ENCODE data around the gene KYAT1.

GRCh38 chr9:128927731-128928411 is 46.1 kb upstream of the KYAT1 start:
- TF ChIP-seq POLR2A (IDR thresholded peaks at IDR 0.05; ENCODE audit: low read length), result no peak
- no peak for TF ChIP-seq GATA1 (IDR thresholded peaks at IDR 0.05; ENCODE audit: low read depth, low read length)

Data from erythroblast (primary cell).